ENCODE results near the gene PIGU.
"Not testable (repeated sequence)": the region's sequence is repeated elsewhere in the genome, so short reads cannot be mapped to it uniquely, and the experiment has no call there.

PIGU gene

GRCh38 chr20:34676642-34677373 lies at the start of gene PIGU:
TSS of gene PIGU (minus strand) at chr20:34677092. CDS start at chr20:34677085, 7 bp downstream.
- DNase-seq, result peak; percentile 92

GRCh38 chr20:34724172-34724571 lies 47.3 kb upstream of the PIGU start:
- no peak for DNase-seq

GRCh38 chr20:34722560-34722959 lies 45.7 kb upstream of the PIGU start:
- not testable (repeated sequence) for DNase-seq

- DNase-seq, result peak; percentile 41
Measured at GRCh38 chr20:34720266-34720665, 43.4 kb upstream of the PIGU start.

GRCh38 chr20:34719242-34720017 lies 42.5 kb upstream of the PIGU start:
- DNase-seq, result not testable (repeated sequence)

- DNase-seq, result no peak
Measured at GRCh38 chr20:34717230-34718095, 40.6 kb upstream of the PIGU start.

GRCh38 chr20:34716921-34717229 lies 40.0 kb upstream of the PIGU start:
- DNase-seq, result no peak

GRCh38 chr20:34715384-34715783 lies 38.5 kb upstream of the PIGU start:
- no peak for DNase-seq

- DNase-seq, result not testable (repeated sequence)
Measured at GRCh38 chr20:34713944-34714515, 37.1 kb upstream of the PIGU start.

GRCh38 chr20:34713194-34713943 lies 36.5 kb upstream of the PIGU start:
- peak; percentile 29 for DNase-seq

- no peak for DNase-seq
Measured at GRCh38 chr20:34712525-34713192, 35.8 kb upstream of the PIGU start.

GRCh38 chr20:34711813-34712430 lies 35.0 kb upstream of the PIGU start:
- DNase-seq, result no peak

GRCh38 chr20:34710861-34711574 lies 34.1 kb upstream of the PIGU start:
- no peak for DNase-seq

- no peak for DNase-seq
Measured at GRCh38 chr20:34710568-34710839, 33.6 kb upstream of the PIGU start.

- peak; percentile 30 for DNase-seq
Measured at GRCh38 chr20:34709831-34710567, 33.1 kb upstream of the PIGU start.

GRCh38 chr20:34709044-34709830 lies 32.3 kb upstream of the PIGU start:
- peak; percentile 13 for DNase-seq

GRCh38 chr20:34708621-34709043 lies 31.7 kb upstream of the PIGU start:
- no peak for DNase-seq

GRCh38 chr20:34706912-34707784 lies 30.3 kb upstream of the PIGU start:
- DNase-seq, result no peak

Data from NCI-H446 treated with DMSO at 0.1 percent for 48 hours (cell line).